HG02943 (cell line): ENCODE data around the gene UBE2E1.
"Not testable (repeated sequence)": the region's sequence is repeated elsewhere in the genome, so short reads cannot be mapped to it uniquely, and the experiment has no call there.

ENCODE experiments used
- ATAC-seq: cut with Tn5 transposase; IDR thresholded peaks from one replicate; pipeline ENCODE4 v1.9.1; 2021; ENCODE audit warnings: mild to moderate bottlenecking, low read depth, moderate library complexity; ENCODE audit not compliant: unreplicated experiment

Gene UBE2E1

DNA sequence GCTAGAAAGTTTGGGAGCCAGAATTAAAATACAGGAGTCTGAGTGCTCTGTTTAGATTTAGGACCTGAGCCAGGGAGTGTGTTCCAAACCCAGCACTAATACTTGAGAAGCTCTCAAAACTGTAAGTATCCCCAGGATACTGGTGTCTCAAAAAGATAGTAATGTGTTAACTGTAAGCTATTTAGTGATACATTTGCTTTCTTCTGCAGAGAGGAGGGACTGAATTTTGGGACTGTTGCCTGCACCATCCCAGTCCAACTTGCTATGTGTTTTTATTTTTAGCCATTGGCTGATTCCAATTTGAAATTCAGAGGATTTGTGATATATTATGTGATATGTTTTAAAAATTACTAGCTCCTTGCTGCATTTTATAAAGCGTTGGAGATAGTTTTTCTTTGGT, 31.5 kb downstream of the UBE2E1 start:
- ATAC-seq = no peak

DNA sequence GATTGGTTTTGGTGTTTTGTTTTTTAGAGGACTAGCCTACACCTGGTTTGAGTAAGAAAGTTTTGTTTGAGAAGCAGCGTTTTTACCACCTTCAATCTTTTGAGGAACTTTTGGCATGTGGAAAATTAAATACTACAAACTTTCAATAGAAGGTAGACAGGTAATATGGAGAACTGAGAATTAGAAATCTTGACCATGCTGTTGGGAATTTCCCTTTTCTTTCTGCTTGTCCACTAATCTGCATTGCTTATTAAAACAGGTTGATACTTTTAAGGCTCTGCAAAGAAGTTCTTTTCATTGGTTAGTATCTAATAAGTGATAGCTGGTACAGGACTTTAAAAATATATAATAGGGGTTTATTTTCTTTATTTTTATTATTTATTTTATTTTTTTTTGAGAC, 31.9 kb downstream of the UBE2E1 start:
- no peak for ATAC-seq

DNA sequence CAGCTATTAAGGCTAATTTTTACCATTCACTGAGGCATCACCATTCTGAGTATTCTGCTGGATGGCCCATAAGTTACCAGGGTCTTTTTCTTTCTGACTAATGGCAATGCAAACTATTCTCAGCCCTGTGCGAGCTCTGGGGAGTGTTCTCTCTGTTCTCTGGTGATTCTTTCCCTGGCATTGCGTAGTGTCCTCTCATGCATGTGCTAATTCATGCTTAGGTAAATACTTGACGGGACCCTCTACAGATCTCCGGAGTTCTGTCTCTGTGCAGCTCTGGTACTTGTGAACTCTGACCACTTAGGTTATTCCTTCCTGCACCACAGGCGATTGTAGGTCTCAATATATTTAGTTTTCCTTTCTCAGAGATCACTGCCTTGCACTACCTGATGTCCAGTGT, 34.8 kb downstream of the UBE2E1 start:
- ATAC-seq = no peak

DNA sequence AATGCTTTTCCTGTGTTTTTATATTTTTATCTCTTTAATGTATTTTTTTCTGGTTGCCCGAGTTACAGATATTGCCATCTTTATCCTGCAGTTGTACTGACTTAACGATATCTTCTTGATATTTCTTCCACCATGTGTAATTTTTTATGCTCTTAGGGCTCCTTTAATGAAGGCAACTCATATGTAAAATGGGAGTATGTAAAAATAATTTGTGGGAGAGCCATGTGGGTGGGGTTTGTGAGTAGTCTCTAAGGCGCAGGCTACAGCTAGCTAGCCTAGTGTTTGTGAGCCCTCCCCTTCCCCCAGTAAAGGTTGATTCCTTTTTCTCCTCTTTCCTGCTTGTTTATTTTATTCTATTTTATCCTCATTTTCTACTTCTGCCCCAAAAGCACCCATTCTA, 38.1 kb downstream of the UBE2E1 start:
- no peak for ATAC-seq

DNA sequence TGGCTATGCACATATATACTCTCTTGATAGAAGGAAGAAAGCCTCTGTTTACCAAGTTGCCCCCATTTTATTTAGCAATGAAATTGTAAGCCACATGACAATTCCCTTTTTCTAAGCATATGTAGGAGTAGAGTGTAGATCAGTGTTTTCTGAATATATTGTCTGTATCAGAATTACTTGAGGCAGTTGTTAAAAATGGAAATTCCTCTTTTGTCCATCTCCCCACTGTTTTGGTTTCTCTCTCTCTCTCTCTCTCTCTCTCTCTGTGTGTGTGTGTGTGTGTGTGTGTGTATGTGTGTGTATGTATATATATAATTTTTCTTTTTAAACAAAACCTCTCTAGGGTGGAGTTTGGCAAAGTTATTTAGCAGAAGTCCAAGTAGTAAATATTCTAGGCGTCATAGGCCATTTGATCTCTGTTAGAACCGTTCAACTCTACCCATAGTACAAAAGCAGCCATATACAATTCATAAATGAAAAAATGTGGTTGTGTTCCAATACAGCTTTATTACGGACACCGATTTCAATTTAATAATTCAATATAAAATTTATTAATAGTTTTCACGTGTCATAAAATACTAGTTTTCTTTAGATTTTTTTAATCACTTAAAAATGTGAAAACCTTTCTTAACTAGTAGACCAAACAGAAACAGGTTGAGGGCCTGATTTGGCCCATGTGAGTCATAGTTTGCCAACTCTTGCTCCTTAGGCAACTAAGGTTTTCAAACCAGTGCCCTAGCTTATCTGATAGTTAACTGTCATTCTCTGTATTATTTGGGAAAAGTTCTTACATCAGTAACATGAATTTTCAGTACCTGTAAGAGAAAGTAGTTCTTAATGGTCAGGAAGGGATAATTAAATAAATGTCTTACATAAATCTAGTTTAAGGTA, 39.8 kb downstream of the UBE2E1 start:
- no peak for ATAC-seq

DNA sequence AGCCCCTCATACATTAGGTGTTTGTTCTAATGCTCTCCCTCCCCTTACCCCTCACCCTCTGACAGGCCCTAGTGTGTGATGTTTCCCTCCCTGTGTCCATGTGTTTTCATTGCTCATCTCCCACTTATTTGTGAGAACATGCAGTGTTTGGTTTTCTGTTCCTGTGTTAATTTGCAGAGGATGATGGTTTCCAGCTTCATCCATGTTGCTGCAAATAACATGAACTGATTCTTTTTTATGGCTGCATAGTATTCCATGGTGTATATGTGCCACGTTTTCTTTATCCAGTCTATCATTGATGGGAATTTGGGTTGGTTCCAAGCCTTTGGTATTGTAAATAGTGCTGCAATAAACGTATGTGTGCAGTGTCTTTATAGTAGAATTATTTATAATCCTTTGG, 43.7 kb downstream of the UBE2E1 start:
- ATAC-seq = not testable (repeated sequence)

DNA sequence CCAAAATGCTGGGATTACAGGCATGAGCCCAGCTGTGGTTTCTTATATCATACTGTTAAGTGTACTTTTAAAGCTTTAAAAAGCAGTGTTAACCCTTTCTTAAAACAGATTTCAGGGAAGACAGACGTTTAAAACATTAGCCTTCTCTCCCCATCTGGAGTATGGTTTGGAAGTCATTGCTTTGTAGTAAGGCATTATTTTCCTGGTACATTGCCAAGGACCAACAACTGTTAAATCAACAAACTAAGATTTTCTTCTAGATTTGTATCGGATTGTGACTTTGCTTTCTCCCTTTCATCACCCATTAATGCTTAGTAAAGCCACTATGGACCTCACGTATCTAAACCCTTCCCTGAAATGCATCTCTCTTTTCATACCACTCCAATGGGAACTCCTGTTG, 50.5 kb downstream of the UBE2E1 start:
- ATAC-seq = no peak

DNA sequence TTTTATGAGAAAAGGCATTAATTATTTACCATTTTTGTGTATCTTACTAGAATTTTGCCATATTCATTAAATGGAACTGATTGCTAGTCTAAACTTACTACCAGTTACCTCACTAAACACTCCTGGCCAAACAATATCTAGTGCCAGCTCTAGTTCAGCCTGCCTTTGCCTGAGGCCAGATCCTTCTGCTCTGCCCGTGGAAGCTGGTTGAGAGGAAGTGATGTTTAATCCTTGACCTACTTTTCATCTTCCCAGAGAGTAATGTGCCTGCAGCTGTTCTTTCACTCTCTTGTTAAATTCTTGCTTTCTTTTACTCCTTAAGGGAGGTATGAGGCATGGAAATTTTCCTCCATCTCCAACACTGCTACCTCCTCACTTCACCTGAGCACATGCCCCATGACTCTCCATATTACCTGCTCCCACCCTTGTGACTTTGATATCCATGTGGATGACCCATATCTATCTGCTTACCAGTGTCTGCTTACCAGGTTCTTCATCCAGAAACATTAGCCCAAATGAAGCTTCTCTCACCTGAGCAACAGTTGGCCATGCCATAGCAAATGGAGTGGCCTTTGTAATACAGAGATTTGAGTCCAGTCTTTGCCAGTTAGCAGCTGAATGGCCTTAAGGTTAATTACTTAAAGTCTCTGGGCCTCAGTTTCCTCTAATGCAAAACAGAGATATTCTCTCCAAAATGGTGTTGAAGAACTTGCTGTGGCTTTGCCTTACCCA, 53.4 kb downstream of the UBE2E1 start:
- ATAC-seq = no peak

DNA sequence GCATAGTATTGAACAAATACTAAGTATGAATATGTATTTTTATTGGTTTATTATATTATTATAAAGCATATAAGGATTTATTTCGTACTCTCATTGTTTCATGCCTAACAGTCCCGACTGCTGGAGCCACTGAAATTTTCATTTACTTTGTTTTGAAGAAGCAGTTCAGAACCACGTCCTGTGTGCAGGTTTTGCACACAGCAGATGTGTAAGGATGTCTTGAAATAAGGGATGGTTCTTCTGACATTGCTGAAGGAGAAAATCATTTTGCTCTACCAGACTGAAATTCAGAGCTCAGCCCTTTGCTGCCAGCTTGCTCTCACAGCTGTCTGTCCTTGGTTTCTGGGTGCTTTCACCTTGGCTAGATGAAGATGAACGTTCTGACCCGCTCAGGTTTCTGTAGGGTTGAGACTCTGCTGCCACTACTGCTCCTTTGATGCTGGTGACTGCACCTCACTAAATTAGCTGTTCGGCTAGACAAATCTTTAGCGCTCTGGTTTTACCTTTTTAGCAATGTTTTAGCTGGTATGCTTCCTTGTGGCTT, 54.2 kb downstream of the UBE2E1 start:
- no peak for ATAC-seq

DNA sequence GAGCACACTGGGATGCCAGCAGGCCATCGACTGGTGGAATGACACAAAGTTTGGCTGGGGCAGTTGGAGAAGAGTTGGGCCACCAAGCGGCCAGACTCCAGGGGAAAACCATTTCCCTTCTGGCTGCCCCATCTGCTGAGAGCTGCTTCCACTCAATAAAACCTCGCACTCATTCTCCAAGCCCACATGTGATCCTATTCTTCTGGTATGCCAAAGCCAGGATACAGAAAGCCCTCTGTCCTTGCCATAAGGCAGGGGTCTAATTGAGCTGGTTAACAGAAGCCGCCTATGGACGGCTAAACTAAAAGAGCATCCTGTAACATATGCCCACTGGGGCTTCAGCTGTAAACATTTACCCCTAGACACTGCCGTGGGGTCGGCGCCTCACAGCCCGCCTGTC, 55.9 kb downstream of the UBE2E1 start:
- ATAC-seq = no peak

DNA sequence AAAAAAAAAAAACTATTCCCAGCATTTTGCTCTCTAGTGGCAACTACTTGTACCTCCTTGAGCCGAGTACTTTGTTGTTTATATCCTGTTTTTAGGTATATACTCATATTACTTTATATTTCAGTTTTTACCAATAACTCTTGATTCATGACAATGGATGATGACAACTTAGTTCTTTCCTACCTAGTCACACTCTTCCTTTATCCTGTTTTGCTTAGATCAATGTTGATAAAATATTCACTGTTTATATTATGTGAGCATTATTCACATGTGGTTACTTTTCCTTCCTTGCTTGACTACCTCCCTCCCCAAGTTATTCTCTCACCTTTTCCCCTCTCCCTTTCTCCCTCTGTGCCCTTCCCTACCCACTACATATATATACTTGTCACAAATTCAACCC, 57.3 kb downstream of the UBE2E1 start:
- ATAC-seq = no peak

DNA sequence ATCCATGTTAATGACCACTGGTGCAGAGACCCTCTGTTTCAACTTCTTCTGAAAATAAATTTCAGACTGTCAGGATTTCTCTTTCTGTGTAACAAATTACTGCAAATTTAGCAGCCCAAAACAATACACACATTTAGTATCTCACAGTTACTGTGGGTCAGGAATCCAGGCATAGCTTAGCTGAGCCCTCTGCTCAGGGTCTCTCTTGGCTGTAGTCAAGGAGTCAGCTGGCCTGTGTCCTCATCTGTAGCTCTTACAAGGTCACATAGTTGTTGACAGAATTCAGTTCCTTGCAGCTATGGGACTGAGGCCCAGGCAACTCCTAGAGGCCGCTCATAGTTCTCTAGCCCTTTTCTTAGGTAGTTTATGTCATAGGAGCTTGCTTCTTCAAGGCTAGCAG, 59.2 kb downstream of the UBE2E1 start:
- ATAC-seq = no peak

DNA sequence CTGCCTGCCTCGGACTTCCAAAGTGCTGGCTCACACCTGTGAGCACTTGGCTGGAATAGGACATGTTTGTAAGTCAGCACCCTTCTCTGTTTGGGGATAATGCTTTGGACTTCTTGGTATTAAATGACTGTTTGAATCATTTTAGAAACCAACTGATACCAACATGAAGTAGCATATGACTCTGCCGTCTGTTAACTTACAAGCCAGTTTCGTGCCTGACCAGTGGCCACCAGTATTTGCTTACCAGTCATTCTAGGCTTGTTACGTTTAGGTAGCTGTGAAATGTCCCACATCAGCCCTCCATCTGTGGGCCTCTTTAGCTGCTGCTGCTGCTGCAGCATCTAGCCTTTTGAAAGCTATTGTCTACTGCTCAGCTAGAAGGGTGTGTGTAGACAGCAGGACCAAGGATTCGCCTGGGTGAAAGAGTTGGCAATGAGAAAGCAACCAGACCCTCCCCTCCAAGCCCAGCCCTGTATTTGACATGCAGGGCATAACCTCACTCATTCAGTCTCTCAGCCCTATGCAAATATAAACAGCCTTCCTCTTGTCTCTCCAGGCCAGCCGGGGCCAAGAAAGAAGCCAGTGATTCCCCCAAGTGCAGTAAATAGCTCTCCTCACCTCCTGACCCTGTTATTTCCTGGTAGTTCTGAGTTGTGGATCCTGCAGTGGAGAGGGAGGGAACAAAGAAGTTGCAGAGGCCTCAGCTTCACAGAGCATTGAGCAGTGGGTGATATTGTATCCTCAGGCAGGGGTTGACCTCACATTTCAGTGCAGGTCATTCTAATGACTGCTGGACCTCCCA, 60.0 kb downstream of the UBE2E1 start:
- ATAC-seq = peak; percentile 67

DNA sequence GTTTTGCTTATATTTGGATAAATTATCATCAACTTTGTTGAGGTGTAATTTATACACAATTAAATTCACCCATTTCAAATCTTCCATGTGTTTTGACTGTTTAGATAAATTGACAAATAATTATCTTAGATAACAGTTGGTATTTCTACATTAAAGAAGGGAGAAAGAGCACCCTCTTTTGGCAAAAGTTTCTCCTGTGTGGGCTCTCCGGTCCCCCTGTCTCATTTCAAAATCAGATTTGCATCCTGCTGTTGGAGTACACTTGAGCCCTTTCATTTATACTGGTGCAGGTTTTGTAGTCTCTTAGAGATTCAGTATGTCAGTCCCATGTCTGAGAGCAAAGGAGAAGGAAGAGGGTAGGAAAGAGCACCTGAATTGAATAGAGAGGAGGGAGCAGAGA, 61.6 kb downstream of the UBE2E1 start:
- ATAC-seq = no peak

DNA sequence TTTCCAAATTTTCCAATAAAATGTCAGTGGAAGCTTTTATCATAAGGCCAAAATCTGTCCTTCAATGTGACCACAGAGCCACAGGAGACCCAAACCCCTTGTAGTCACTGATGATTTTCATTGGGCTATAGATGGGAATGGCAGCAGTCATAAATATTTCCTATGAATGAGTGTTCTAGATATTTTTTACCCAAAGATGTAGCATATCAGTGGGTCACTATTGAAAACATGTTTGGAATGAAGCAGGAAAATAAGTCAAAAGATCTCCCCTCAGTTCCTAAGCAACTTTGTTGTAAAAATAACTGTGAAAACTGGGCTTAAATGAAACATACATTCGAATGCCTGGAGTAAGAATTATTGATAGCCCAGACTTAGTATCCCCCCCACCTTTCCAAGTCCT, 62.1 kb downstream of the UBE2E1 start:
- no peak for ATAC-seq

DNA sequence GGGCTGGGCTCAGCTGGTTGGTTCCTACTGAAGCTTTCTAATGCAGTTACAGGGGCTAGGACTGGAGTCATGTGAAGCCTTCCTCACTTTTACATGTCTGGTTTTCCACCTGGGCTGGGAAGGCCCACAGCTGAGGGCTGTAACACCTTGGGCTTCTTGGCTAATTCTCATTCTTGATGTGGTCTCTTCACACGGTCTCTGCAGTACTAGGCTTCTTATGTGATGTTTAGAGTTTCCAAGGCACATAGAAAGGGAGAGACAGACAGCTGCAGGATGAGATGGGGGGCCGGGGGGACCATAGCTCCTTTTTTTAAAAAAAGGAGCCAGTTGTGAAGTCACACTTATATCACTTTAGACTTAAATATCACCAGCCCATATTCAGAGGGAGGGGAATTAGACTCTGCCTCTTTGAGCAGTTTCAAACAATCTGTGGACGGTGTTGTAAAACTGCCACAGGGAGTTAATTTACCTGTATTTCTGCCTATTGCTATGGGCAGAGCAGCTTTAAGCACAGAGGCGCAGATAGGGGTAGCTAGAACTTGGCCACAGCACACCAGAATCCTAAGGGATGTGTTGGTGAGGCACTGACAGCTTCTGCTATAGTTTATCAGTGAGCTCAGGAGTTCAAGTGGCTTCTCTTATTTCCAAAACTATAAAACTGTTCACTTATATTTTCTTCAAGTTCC, 64.4 kb downstream of the UBE2E1 start:
- ATAC-seq = no peak

DNA sequence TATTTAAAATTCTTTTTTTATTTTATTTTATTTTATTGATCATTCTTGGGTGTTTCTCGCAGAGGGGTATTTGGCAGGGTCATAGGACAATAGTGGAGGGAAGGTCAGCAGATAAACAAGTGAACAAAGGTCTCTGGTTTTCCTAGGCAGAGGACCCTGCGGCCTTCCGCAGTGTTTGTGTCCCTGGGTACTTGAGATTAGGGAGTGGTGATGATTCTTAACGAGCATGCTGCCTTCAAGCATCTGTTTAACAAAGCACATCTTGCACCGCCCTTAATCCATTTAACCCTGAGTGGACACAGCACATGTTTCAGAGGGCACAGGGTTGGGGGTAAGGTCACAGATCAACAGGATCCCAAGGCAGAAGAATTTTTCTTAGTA, 64.9 kb downstream of the UBE2E1 start:
- not testable (repeated sequence) for ATAC-seq

DNA sequence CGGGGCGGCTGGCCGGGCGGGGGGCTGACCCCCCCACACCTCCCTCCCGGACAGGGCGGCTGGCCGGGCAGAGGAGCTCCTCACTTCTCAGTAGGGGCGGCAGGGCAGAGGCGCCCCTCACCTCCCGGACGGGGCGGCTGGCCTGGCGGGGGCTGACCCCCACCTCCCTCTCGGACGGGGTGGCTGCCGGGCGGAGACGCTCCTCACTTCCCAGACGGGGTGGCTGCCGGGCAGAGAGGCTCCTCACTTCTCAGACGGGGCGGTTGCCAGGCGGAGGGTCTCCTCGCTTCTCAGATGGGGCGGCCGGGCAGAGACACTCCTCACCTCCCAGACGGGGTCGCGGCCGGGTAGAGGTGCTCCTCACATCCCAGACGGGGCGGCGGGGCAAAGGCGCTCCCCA, 65.6 kb downstream of the UBE2E1 start:
- not testable (repeated sequence) for ATAC-seq

DNA sequence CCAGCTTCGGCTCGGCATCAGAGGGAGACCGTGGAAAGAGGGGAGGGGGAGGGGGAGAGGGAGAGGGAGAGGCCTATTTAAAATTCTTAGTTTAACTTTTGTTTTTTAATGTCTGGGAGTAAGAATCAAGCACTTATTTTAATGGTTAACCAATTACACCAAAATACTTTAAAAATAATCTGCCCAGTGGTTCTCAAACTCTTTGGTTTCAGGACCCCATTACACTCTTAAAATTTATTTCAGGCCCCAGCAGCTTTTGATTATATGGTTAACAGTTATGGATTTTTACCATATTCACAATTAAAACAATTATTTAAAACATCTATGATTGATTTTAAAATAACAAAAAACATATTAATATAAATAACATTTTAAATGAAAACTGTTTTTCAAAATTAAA, 66.6 kb downstream of the UBE2E1 start:
- no peak for ATAC-seq

DNA sequence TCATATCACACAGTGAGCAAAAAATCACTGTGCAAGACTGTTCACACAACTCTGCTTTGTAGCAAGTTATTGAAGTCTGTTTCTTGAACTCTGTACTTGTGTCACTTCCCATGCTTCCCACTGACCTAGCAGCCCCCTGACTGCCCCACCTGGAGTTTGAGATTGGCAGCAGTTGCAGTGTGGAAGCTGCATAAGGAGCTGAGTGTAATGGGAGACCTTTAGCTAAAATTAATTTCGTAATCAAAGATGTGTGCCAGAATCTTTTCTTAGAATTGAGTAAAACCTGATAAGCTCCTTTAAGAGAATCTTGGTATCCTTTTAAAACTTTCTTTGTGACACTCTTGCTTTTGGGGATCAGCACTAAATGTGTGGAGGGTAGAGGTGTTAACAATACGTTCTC, 68.2 kb downstream of the UBE2E1 start:
- no peak for ATAC-seq
